Skeletal muscle satellite cell (primary cell): ENCODE measurements around the gene SLC24A1.
A peak's percentile ranks its signal among the peaks of the same experiment; 100 is the strongest.
"Not testable (repeated sequence)": the region's sequence is repeated elsewhere in the genome, so short reads cannot be mapped to it uniquely, and the experiment has no call there.

Experiments
- H3K27me3 ChIP-seq: 2 replicates; pipeline ENCODE4 v1.7.0; 2013; ENCODE audit warnings: low read length; ENCODE audit not compliant: control insufficient read depth, insufficient read depth
- H3K36me3 ChIP-seq: 2 replicates; pipeline ENCODE4 v1.7.0; 2013; ENCODE audit warnings: mild to moderate bottlenecking, control low read depth, low read length; ENCODE audit not compliant: insufficient read depth
- H3K4me1 ChIP-seq: 2 replicates; pipeline ENCODE4 v1.7.0; 2013; ENCODE audit warnings: low read length; ENCODE audit not compliant: control insufficient read depth, insufficient read depth
- H3K4me2 ChIP-seq: 2 replicates; pipeline ENCODE4 v1.7.0; 2013; ENCODE audit warnings: mild to moderate bottlenecking, low read length
- H3K4me3 ChIP-seq: 2 replicates; pipeline ENCODE4 v1.7.0; 2013; ENCODE audit warnings: low read length
- H3K9ac ChIP-seq: 2 replicates; pipeline ENCODE4 v1.7.0; 2013; ENCODE audit warnings: mild to moderate bottlenecking, low read depth, low read length, moderate library complexity
- H3K9me3 ChIP-seq: replicated peaks from 2 replicates; pipeline ENCODE4 v1.7.0; 2013; ENCODE audit warnings: mild to moderate bottlenecking, control low read depth, low read length

SLC24A1 gene

GRCh38 chr15:65598468-65598867 is 23.3 kb upstream of the SLC24A1 start:
- Histone ChIP-seq H3K9ac (no peak overlapping the region), H3K9me3 (no peaks in the 10 kb centered on the region), H3K4me2 (no peak overlapping the region), H3K4me3 (no peak overlapping the region), H3K4me1 (no peaks in the 10 kb centered on the region), H3K36me3 (peaks cover 54% of the 10 kb centered on the region), H3K27me3 (no peaks in the 10 kb centered on the region)

- Histone ChIP-seq H3K4me1 (no peaks in the 10 kb centered on the region), H3K9ac (no peak overlapping the region), H3K36me3 (peaks cover 47% of the 10 kb centered on the region), H3K4me2 (no peak overlapping the region), H3K4me3 (no peak overlapping the region), H3K27me3 (no peaks in the 10 kb centered on the region), H3K9me3 (no peaks in the 10 kb centered on the region)
Measured at GRCh38 chr15:65599677-65600076, 22.1 kb upstream of the SLC24A1 start.

- Histone ChIP-seq H3K9ac (no peak overlapping the region), H3K4me3 (no peak overlapping the region), H3K27me3 (no peaks in the 10 kb centered on the region), H3K4me1 (no peaks in the 10 kb centered on the region), H3K36me3 (peaks cover 26% of the 10 kb centered on the region), H3K4me2 (no peak overlapping the region), H3K9me3 (no peaks in the 10 kb centered on the region)
Measured at GRCh38 chr15:65603134-65603533, 18.6 kb upstream of the SLC24A1 start.

GRCh38 chr15:65603559-65603958 is 18.2 kb upstream of the SLC24A1 start:
- H3K36me3 ChIP-seq: peaks cover 23% of the 10 kb centered on the region

GRCh38 chr15:65610871-65611718 is 10.6 kb upstream of the SLC24A1 start, which contains the start of gene INTS14:
Gene INTS14, minus strand, starts transcription at chr15:65611131. Its CDS starts 3,751 bp downstream, at chr15:65607380.
- H3K9ac ChIP-seq: peak within 1 kb of the TSS; percentile 90
- no peaks in the 10 kb centered on the region for H3K27me3 ChIP-seq
- H3K4me3 ChIP-seq: peak within 1 kb of the TSS; percentile 76
- H3K4me2 ChIP-seq: peak within 1 kb of the TSS; percentile 97
- no peaks in the 10 kb centered on the region for H3K9me3 ChIP-seq
- no peaks in the 10 kb centered on the region for H3K36me3 ChIP-seq
- H3K4me1 ChIP-seq: peaks cover 28% of the 10 kb centered on the region

More at GRCh38 chr15:65603559-65603958, 18.2 kb upstream of the SLC24A1 start:
- no peak overlapping the region for H3K4me3 ChIP-seq
- no peaks in the 10 kb centered on the region for H3K27me3 ChIP-seq
- no peak overlapping the region for H3K9ac ChIP-seq
- H3K4me2 ChIP-seq: no peak overlapping the region
- no peaks in the 10 kb centered on the region for H3K9me3 ChIP-seq
- H3K4me1 ChIP-seq: no peaks in the 10 kb centered on the region

GRCh38 chr15:65611888-65612615 is 9.7 kb upstream of the SLC24A1 start:
- no peaks in the 10 kb centered on the region for H3K9me3 ChIP-seq
- no peaks in the 10 kb centered on the region for H3K27me3 ChIP-seq
- no peaks in the 10 kb centered on the region for H3K36me3 ChIP-seq
- peak overlapping the region; percentile 90 for H3K9ac ChIP-seq
- H3K4me2 ChIP-seq: peak overlapping the region; percentile 90
- peak overlapping the region; percentile 76 for H3K4me3 ChIP-seq
- peaks cover 28% of the 10 kb centered on the region for H3K4me1 ChIP-seq

- Histone ChIP-seq H3K4me2 (peak overlapping the region; percentile 90), H3K4me3 (no peak overlapping the region), H3K27me3 (no peaks in the 10 kb centered on the region), H3K9ac (no peak overlapping the region), H3K4me1 (peaks cover 28% of the 10 kb centered on the region), H3K36me3 (no peaks in the 10 kb centered on the region), H3K9me3 (no peaks in the 10 kb centered on the region)
Measured at GRCh38 chr15:65612616-65612946, 9.2 kb upstream of the SLC24A1 start.

- H3K9me3 ChIP-seq: no peaks in the 10 kb centered on the region
- H3K9ac ChIP-seq: no peak overlapping the region
- no peaks in the 10 kb centered on the region for H3K36me3 ChIP-seq
- H3K4me1 ChIP-seq: peaks cover 28% of the 10 kb centered on the region
- no peaks in the 10 kb centered on the region for H3K27me3 ChIP-seq
- no peak overlapping the region for H3K4me3 ChIP-seq
- H3K4me2 ChIP-seq: peak overlapping the region; percentile 90
Measured at GRCh38 chr15:65612949-65613744, 8.6 kb upstream of the SLC24A1 start.

- H3K9ac ChIP-seq, H3K36me3 ChIP-seq, H3K27me3 ChIP-seq, H3K4me2 ChIP-seq, H3K4me3 ChIP-seq, H3K9me3 ChIP-seq: not testable (repeated sequence)
- H3K4me1 ChIP-seq: peaks cover 19% of the 10 kb centered on the region
Measured at GRCh38 chr15:65615887-65616286, 5.9 kb upstream of the SLC24A1 start.

- no peak overlapping the region for H3K4me3 ChIP-seq
- H3K36me3 ChIP-seq: no peaks in the 10 kb centered on the region
- H3K9ac ChIP-seq: no peak overlapping the region
- H3K27me3 ChIP-seq: no peaks in the 10 kb centered on the region
- H3K4me2 ChIP-seq: no peak overlapping the region
- H3K9me3 ChIP-seq: no peaks in the 10 kb centered on the region
- no peaks in the 10 kb centered on the region for H3K4me1 ChIP-seq
Measured at GRCh38 chr15:65618560-65619109, 3.1 kb upstream of the SLC24A1 start.
